Spleen (tissue), 11 donors: Measurements from ENCODE around the gene VDAC1. TPM values are rescaled to one million over a fixed set of nuclear protein-coding genes. Genes with fewer than 3 reads are reported as not detected.

ENCODE experiments used
- DNase-seq: peaks from one replicate; pipeline ENCODE4 v3.0.0-alpha.2; 2020
- H3K27ac ChIP-seq, 8 donors: fragments of 200-600 bp; sonication (generic) in 7 of 8; 1 replicate in 4 of 8; 2 replicates in 4 of 8; pipeline versions ENCODE4 v1.5.0 to v1.8.0; 2016 to 2021; ENCODE audit warnings: inconsistent platforms in 4 of 8, mild to moderate bottlenecking in 4 of 8, moderate library complexity in 1 of 8
- H3K27me3 ChIP-seq, 7 donors: fragments of 200-600 bp; sonication (generic) in 6 of 7; replicated peaks in 1 of 7; 1 replicate in 4 of 7; 2 replicates in 3 of 7; pipeline versions ENCODE4 v1.5.0 to v1.8.0; 2016 to 2021; ENCODE audit warnings: inconsistent platforms in 3 of 7, mild to moderate bottlenecking in 1 of 7
- H3K36me3 ChIP-seq, 6 donors: fragments of 200-600 bp; sonication (generic) in 5 of 6; 1 replicate in 4 of 6; 2 replicates in 2 of 6; pipeline versions ENCODE4 v1.5.0 to v1.8.0; 2016 to 2021; ENCODE audit warnings: inconsistent platforms in 2 of 6
- H3K4me1 ChIP-seq, 6 donors: fragments of 200-600 bp; sonication (generic) in 5 of 6; 1 replicate in 3 of 6; 2 replicates in 3 of 6; pipeline versions ENCODE4 v1.5.0 to v1.8.0; 2016 to 2021; ENCODE audit warnings: inconsistent platforms in 3 of 6
- H3K4me3 ChIP-seq, 8 donors: fragments of 200-600 bp; sonication (generic) in 7 of 8; 1 replicate in 4 of 8; 2 replicates in 4 of 8; pipeline versions ENCODE4 v1.5.0 to v1.8.0; 2016 to 2021; ENCODE audit warnings: inconsistent platforms in 4 of 8, mild to moderate bottlenecking in 4 of 8, moderate library complexity in 2 of 8
- H3K9me3 ChIP-seq, 8 donors: fragments of 200-600 bp; sonication (generic) in 7 of 8; 1 replicate in 4 of 8; 2 replicates in 4 of 8; pipeline versions ENCODE4 v1.5.0 to v1.8.0; 2016 to 2021; ENCODE audit warnings: inconsistent platforms in 4 of 8
- POLR2A ChIP-seq, 3 donors: fragments of 450-650 bp; IDR thresholded peaks; one replicate each; pipeline ENCODE4 v1.5.1; 2017; ENCODE audit warnings: antibody characterized with exemption in 3 of 3, mild to moderate bottlenecking in 1 of 3
- POLR2AphosphoS5 ChIP-seq, 3 donors: sonication (generic); formaldehyde crosslinking; IDR thresholded peaks; one replicate each; pipeline ENCODE4 v1.5.1; 2017; ENCODE audit warnings: antibody characterized with exemption in 3 of 3
- WGBS, 5 donors: extraction: QIAGEN DNeasy Blood & Tissue Kit in 3 of 5; methylation state at CpG; one replicate each; pipeline versions ENCODE4 v1.1.5 to v1.1.7; 2013 to 2018; 5-methylcytosine and 5-hydroxymethylcytosine counted together
- intact Hi-C: fragments of 100-400 bp; cut with DNase I; formaldehyde crosslinking; loops from one replicate; pipeline ENCODE4 v1.15.0; 2023; ENCODE audit warnings: low total_unique reads
- polyA plus RNA-seq, 3 donors: library from polyadenylated mRNA; stranded (reverse); fragments of 200-250 nt; gene quantifications; one replicate each; pipeline ENCODE4 v1.2.1, GENCODE V29; 2013
- total RNA-seq, 7 donors: library from RNA; depleted of rRNA in 3 of 7; stranded (reverse); fragments of >200 nt in 3 of 7; fragmentation: NEBNext Ultra II Directional in 4 of 7; extraction: Animal tissue kit (Norgen Biotek cat#: 25700) in 4 of 7; gene quantifications; one replicate each; pipeline versions ENCODE4 v1.1.0 to v1.2.1, GENCODE V29; 2016 to 2021
- TF ChIP-seq, protein P1 (sequence below), 11 experiments: fragments of 200-600 bp in 7 of 11; fragments of 450-650 bp in 4 of 11; sonication (generic) in 4 of 11; IDR thresholded peaks in 8 of 11; conservative IDR thresholded peaks in 3 of 11; 1 replicate in 7 of 11; 2 replicates in 4 of 11; pipeline versions ENCODE4 v1.4.0 to v1.8.0; 2016 to 2021; ENCODE audit warnings: antibody characterized with exemption in 11 of 11, inconsistent platforms in 4 of 11, mild to moderate bottlenecking in 1 of 11
- donor health status: healthy with polysubstance abuse.
- donor health status: DM: no; HTN: no; CAD: no; lungs with moderate emphysema.
- donor health status: DM: no; HTN: no; CAD: no.
- donor health status: Bipolar disorder and iron deficiency.
- donor health status: healthy.
- donor health status: DM: no; HTN: no; CAD: no.
- donor health status: DM: yes; HTN: yes; CAD: no.

The VDAC1 gene
- total and polyA plus RNA-seq, 10 donors: 53.3 to 100 (median 84.7) TPM

DNA sequence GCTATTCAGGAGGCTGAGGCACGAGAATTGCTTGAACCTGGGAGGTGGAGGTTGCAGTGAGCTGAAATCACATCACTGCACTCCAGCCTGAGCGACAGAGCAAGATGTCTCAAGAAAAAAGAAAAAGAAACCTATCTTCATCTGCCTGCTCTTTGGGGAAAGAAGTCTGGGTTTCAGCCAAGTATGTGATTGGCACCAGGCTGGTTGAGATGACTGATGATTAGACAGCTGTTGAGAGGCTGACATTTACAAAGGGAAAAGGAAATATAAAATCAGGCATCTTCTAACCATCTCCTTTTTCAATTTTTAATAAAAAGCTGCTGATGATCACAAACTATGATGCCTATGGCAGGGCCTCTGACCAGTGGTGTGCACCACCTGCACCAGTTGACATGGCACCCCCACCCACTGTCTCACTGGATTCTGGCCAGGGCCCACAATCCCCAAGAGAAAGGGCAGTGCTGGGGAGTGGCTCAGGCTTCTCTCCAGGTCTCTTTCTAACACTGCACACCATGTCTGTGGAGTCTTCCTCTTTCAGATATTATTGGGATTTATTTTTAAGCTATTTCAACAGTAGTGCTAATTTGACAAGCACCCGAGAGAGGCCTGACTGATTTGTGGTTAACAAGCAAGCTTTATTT is 19.1 kb downstream of the VDAC1 start:
- no peak overlapping the region for H3K27ac ChIP-seq
- no peak for DNase-seq
- no peaks in the 10 kb centered on the region for H3K9me3 ChIP-seq
- intact Hi-C loops: no loop called here
- TF ChIP-seq POLR2AphosphoS5 (IDR thresholded peaks at IDR 0.05) (no peak), POLR2A (IDR thresholded peaks at IDR 0.05) (no peak)
- TF ChIP-seq, protein P1, sequence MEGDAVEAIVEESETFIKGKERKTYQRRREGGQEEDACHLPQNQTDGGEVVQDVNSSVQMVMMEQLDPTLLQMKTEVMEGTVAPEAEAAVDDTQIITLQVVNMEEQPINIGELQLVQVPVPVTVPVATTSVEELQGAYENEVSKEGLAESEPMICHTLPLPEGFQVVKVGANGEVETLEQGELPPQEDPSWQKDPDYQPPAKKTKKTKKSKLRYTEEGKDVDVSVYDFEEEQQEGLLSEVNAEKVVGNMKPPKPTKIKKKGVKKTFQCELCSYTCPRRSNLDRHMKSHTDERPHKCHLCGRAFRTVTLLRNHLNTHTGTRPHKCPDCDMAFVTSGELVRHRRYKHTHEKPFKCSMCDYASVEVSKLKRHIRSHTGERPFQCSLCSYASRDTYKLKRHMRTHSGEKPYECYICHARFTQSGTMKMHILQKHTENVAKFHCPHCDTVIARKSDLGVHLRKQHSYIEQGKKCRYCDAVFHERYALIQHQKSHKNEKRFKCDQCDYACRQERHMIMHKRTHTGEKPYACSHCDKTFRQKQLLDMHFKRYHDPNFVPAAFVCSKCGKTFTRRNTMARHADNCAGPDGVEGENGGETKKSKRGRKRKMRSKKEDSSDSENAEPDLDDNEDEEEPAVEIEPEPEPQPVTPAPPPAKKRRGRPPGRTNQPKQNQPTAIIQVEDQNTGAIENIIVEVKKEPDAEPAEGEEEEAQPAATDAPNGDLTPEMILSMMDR (IDR thresholded peaks at IDR 0.05 in 8 of 11, conservative IDR thresholded peaks at IDR 0.05 in 3 of 11): no peak
- H3K4me1 ChIP-seq: no peaks in the 10 kb centered on the region
- no peak overlapping the region for H3K4me3 ChIP-seq
- H3K27me3 ChIP-seq: no peaks in the 10 kb centered on the region
- H3K36me3 ChIP-seq: peaks cover 0 to 100% (median 71%) of the 10 kb centered on the region in 6 donors
- 62 to 88% (median 77%) methylated on average over 3 of the region's 3 CpGs for WGBS, 5 donors

DNA sequence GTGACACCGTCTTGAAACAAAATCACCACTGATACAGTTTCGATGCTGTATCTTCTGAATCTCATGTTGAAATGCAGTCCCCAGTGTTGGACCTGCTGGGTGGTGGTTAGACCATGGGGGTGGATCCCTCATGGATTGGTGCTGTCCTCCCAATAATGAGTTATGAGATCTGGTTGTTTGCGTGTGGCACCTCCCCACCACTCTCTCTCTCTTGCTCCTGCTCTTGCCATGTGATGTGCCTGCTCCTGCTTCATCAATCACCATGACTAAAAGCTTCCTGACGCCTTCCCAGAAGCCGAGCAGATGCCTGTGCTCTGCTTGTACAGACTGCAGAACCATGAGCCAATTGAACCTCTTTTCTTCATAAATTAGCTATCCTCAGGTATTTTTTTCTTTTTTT is 21.1 kb downstream of the VDAC1 start:
- Histone ChIP-seq H3K36me3 (peaks cover 0 to 98% (median 59%) of the 10 kb centered on the region in 6 donors), H3K27me3 (no peaks in the 10 kb centered on the region), H3K4me3 (no peak overlapping the region), H3K9me3 (no peaks in the 10 kb centered on the region), H3K27ac (no peak overlapping the region), H3K4me1 (no peaks in the 10 kb centered on the region)
- TF ChIP-seq POLR2A (IDR thresholded peaks at IDR 0.05) (no peak), POLR2AphosphoS5 (IDR thresholded peaks at IDR 0.05) (no peak)
- TF ChIP-seq, protein P1 (IDR thresholded peaks at IDR 0.05 in 8 of 11, conservative IDR thresholded peaks at IDR 0.05 in 3 of 11): no peak
- DNase-seq: no peak
- WGBS, 5 donors: 91 to 95% (median 94%) methylated on average over 5 of the region's 5 CpGs
- intact Hi-C loops: no loop called here

DNA sequence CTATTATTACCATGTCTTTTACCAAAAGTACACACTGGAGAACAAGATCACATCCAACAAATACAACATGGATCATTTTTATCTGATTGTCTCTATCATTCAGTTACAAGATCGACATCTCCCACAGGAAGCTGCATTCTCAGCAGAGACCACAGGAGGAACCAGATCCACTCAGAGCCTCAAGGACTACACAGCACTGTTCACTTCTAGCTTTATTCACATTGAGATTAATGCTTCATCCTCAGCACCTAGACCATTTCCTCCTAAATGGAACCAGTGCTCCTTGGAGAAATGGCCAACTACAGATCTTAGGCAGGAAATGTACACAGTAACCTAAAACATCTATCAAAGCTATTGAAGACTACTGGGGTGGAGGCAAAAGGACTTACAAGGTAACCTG is 23.1 kb downstream of the VDAC1 start:
- no peak for DNase-seq
- Histone ChIP-seq H3K36me3 (peaks cover 0 to 98% (median 52%) of the 10 kb centered on the region in 6 donors), H3K27ac (no peak overlapping the region), H3K9me3 (no peaks in the 10 kb centered on the region), H3K4me3 (no peak overlapping the region), H3K4me1 (peaks cover 0 to 3% (median 0%) of the 10 kb centered on the region in 6 donors), H3K27me3 (no peaks in the 10 kb centered on the region)
- 31 to 50% (median 38%) methylated on average over 1 of the region's 1 CpG for WGBS, 5 donors
- intact Hi-C loops: no loop called here
- TF ChIP-seq, protein P1 (IDR thresholded peaks at IDR 0.05 in 8 of 11, conservative IDR thresholded peaks at IDR 0.05 in 3 of 11): no peak
- TF ChIP-seq POLR2AphosphoS5 (IDR thresholded peaks at IDR 0.05) (no peak), POLR2A (IDR thresholded peaks at IDR 0.05) (no peak)

DNA sequence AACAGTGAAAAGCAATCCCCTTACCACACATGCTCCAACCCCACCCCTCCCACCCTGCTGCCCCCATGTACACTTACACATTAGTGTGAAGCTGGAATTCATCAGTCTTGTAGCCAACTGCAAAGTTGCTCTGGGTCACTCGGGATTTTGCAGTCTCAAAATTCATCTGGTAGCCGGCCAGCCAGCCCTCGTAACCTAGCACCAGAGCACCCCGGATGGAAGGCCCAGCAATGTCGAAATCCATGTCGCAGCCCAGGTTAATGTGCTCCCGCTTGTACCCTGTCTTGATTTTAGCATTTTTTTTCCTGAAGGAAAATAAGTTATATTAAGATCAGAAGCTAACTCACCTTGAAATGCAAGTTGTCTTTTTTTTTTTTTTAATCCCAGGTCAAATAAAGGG is 24.1 kb downstream of the VDAC1 start:
- WGBS, 5 donors: 84 to 96% (median 95%) methylated on average over 7 of the region's 7 CpGs
- Histone ChIP-seq H3K36me3 (peaks cover 0 to 98% (median 56%) of the 10 kb centered on the region in 6 donors), H3K9me3 (no peaks in the 10 kb centered on the region), H3K27ac (no peak overlapping the region), H3K4me1 (peaks cover 0 to 3% (median 0%) of the 10 kb centered on the region in 6 donors), H3K27me3 (no peaks in the 10 kb centered on the region), H3K4me3 (no peak overlapping the region)
- no peak for DNase-seq
- TF ChIP-seq POLR2A (IDR thresholded peaks at IDR 0.05) (no peak), POLR2AphosphoS5 (IDR thresholded peaks at IDR 0.05) (no peak)
- TF ChIP-seq, protein P1 (IDR thresholded peaks at IDR 0.05 in 8 of 11, conservative IDR thresholded peaks at IDR 0.05 in 3 of 11): no peak
- intact Hi-C loops: no loop called here
